ENCODE results near the gene LPCAT1. TPM values are rescaled to one million over a fixed set of nuclear protein-coding genes. Genes with fewer than 3 reads are reported as not detected.

The LPCAT1 gene
- total RNA-seq, 2 donors from 2014 or later, result 90.0 to 179 TPM

DNA sequence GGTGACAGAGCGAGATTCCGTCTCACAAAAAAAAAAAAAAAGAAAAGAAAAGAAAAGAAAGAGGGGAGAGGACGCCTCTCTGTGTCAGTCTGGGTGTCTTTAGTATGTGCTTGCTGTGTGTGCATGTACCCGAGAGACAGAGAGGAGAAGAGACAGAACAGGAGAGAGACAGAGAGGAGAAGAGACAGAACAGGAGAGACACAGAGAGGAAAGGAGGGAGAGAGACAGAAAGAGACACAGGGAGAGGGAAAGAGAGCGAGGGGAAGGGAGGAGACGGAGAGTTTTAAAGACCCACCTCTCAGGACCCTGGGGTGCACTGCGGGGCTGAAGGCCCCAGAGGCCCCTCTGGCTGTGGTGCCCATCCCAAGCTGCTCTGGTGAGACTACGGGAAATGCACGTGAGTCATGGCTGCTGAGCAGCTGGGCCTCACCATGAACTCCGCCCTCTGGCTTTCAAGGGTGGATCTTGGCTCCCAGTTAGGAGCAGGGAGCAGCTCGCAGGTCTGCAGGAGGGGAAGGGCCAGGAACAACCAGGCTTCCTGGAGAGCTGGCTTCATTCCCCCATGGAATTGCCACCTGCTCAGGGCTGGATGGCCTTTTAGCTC is 86.4 kb downstream of the LPCAT1 start:
- no peak overlapping the region for H3K4me3 Mint-ChIP-seq
- H3K36me3 Mint-ChIP-seq, result no peaks in the 10 kb centered on the region
- H3K27ac Mint-ChIP-seq, result no peak overlapping the region
- H3K9me3 Mint-ChIP-seq, result peaks cover 8% of the 10 kb centered on the region
- peaks cover 11 to 23% of the 10 kb centered on the region in 2 donors for H3K27me3 Mint-ChIP-seq
- H3K4me1 Mint-ChIP-seq (ENCODE audit: low read depth in 2 of 2), result no peaks in the 10 kb centered on the region
- no peak for ATAC-seq
- no peak for DNase-seq (ENCODE audit: low spot score)

DNA sequence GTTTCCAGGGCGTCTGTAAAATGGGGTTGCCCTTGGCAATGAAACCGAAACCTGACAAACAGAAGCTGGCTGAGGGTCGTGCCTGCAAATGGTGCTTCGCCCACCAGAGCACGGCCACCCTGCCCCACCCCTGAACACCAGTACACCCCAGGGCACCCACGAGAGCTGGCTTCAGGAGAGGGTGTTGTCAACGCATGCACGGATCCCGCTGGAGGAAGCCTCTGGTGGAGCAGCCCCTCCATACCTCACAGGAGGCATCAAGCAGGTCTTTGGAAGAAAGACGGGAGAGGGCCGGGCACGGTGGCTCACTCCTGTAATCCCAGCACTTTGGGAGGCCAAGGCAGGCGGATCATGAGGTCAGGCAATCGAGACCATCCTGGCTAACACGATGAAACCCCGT is 87.1 kb downstream of the LPCAT1 start:
- Mint-ChIP-seq H3K27ac (no peak overlapping the region), H3K4me1 (ENCODE audit: low read depth in 2 of 2) (no peaks in the 10 kb centered on the region), H3K4me3 (no peak overlapping the region), H3K27me3 (peaks cover 11 to 23% of the 10 kb centered on the region in 2 donors), H3K36me3 (no peaks in the 10 kb centered on the region), H3K9me3 (peaks cover 8% of the 10 kb centered on the region)
- ATAC-seq, result no peak
- no peak for DNase-seq (ENCODE audit: low spot score)

DNA sequence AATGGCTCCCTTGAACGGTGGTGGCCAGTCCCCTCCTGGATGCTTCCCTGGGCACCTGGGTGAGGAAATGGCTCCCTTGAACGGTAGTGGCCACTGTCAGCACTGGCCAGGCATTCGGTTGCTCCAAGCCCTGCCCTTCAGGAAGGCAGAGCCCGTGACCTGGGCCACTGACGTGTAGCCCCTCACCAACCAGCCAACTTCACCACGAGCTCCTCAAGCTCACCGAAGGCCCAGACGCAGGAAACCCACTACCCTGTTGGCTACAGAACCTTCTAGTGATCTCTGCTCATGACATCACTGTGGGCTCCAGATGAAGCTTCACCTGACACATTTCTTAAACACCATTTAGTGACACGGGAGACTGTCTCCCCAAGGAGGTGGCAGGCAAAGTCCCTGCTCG is 87.7 kb downstream of the LPCAT1 start:
- H3K4me3 Mint-ChIP-seq, result no peak overlapping the region
- H3K36me3 Mint-ChIP-seq, result no peaks in the 10 kb centered on the region
- DNase-seq (ENCODE audit: low spot score), result no peak
- H3K4me1 Mint-ChIP-seq (ENCODE audit: low read depth in 2 of 2), result no peaks in the 10 kb centered on the region
- no peak overlapping the region for H3K27ac Mint-ChIP-seq
- ATAC-seq, result no peak
- peaks cover 8% of the 10 kb centered on the region for H3K9me3 Mint-ChIP-seq
- H3K27me3 Mint-ChIP-seq, result peaks cover 11 to 22% of the 10 kb centered on the region in 2 donors

DNA sequence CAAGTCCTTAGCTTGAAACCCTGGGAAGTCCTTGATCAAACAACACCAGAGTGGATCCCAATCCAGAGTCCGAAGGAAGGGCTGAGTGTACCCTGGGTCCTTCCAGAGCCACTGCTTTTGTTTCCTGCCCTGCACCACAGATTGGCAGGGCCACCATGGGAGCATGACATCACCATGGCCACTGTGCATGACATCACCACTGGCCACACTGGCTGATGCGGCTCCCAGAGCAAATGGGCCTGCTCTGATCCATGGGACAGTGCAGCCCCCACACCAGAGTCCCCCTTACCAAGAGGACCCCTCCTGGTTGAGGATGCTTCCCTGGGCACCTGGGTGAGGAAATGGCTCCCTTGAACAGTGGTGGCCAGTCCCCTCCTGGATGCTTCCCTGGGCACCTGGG is 88.4 kb downstream of the LPCAT1 start:
- ATAC-seq (no peak), DNase-seq (ENCODE audit: low spot score) (no peak)

DNA sequence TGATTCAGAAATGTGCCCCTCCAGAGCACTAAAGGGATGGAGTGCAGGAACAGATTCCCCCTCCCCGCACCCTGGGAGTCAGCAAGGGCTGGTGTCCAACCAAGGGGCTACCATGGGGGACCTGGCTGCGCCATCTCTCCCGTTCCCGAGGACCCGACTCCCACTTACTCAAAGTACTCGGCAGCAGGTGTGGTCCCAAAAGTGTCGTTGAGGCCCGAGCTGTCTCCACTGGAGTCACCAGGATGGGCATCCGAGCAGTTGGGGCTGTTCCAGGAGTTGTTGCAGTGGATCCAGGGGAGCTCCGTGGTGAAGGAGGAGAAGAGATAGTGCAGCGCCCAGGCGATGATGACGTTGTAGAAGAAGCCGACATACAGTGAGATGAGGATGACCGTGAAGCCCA is 91.5 kb downstream of the LPCAT1 start:
- no peak overlapping the region for H3K4me3 Mint-ChIP-seq
- no peak for ATAC-seq
- no peak for DNase-seq (ENCODE audit: low spot score)
- peaks cover 15% of the 10 kb centered on the region for H3K36me3 Mint-ChIP-seq
- H3K9me3 Mint-ChIP-seq, result peaks cover 15% of the 10 kb centered on the region
- H3K4me1 Mint-ChIP-seq (ENCODE audit: low read depth in 2 of 2), result no peaks in the 10 kb centered on the region
- no peak overlapping the region for H3K27ac Mint-ChIP-seq
- H3K27me3 Mint-ChIP-seq, result peaks cover 5 to 8% of the 10 kb centered on the region in 2 donors

More for the DNA sequence above, 88.4 kb downstream of the LPCAT1 start:
- Mint-ChIP-seq H3K27ac (no peak overlapping the region), H3K36me3 (no peaks in the 10 kb centered on the region), H3K4me1 (ENCODE audit: low read depth in 2 of 2) (no peaks in the 10 kb centered on the region), H3K9me3 (peaks cover 8% of the 10 kb centered on the region), H3K4me3 (no peak overlapping the region), H3K27me3 (peaks cover 8 to 15% of the 10 kb centered on the region in 2 donors)

DNA sequence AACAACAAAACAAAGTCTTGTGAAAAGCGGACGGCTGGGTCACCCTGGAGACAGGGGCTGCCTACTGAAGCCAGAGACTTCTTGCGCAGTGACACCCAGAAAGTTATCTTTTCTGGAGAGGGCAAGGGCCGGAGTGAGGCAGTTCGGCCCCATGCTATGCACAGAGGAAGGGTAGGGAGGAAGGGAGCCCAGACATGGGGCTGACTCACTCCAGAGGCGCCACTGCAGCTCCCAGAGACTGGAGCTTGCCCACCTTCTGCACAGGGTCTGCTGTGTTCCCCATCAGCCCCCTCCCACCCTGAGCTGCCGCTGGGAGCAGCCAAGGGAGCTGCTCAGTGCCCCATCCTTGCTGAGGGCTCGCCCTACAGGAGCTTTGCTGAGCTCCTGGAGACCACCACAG is 91.9 kb downstream of the LPCAT1 start:
- H3K27ac Mint-ChIP-seq, result no peak overlapping the region
- ATAC-seq (peak in 1 of 2 donors; percentile 50), DNase-seq (ENCODE audit: low spot score) (peak; percentile 44)
- peaks cover 3 to 8% of the 10 kb centered on the region in 2 donors for H3K27me3 Mint-ChIP-seq
- peaks cover 15% of the 10 kb centered on the region for H3K9me3 Mint-ChIP-seq
- H3K4me3 Mint-ChIP-seq, result no peak overlapping the region
- no peaks in the 10 kb centered on the region for H3K4me1 Mint-ChIP-seq (ENCODE audit: low read depth in 2 of 2)
- peaks cover 19% of the 10 kb centered on the region for H3K36me3 Mint-ChIP-seq

DNA sequence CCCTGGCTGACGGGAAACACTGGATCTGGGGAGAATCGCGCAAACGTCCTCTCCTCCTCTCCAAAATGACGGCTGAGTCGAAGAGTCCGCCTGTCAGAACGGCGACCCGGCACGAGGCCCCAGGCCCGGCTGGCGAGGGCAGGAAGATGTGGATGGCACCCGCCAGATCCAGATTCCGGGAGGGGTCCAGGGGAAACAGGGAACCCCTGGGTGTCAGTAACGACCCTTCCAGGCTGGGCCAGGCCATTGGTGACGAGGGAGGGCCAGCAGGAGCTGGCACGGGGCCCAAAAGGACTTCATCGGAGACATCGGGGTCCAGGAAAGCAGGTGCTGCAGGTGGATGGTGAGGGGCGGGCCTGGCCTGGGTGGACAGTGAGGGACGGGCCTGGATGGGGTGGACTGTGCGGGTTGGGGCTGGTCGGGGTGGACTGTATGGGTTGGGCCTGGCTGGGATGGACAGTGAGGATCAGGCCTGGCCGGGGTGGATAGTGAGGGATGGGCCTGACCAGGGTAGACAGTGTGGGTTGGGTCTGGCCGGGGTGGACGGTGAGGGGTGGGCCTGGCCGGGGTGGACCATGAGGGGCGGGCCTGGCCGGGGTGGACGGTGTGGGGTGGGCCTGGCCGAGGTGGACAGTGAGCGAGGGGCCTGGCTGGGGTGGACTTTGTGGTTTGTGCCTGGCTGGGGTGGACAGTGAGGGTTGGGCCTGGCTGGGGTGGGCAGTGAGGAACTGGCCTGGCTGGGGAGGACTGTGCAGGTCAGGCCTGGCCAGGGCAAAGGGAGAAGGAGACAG is 92.5 kb downstream of the LPCAT1 start:
- H3K27me3 Mint-ChIP-seq, result peaks cover 3 to 8% of the 10 kb centered on the region in 2 donors

DNA sequence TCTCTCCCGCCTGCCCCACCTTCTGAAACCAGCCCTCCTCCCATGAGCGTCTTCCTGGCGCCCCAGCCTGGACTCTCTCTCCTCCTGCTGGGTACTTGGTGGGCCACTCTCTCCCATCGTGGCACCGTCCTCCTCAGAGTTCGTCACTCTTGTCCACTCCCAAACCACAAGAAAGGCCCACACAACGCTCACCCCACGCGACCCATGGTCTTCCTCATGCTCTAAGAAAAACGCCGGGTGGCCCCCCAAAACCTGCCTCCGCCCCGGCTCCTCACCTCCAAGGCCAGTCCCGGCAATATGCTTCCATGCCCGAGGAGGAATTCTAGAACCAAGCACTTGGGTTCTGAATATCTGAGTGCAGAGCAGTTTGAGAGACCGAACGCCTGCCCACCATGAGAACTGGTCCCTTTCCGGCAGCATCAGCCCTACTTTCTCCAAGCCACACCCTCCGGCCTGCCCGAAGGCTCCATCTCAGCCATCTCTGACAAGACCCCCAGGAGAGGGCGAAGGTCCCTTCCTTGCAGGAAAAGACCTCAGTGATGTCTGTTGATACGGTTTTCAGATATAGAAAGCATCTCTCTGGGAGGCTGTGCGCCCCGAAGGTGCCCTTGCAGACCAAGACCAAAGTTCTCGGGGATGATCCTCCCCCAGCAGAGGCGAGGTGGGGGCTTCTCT is 93.5 kb downstream of the LPCAT1 start:
- no peak overlapping the region for H3K4me3 Mint-ChIP-seq
- no peaks in the 10 kb centered on the region for H3K4me1 Mint-ChIP-seq (ENCODE audit: low read depth in 2 of 2)
- peaks cover 15% of the 10 kb centered on the region for H3K9me3 Mint-ChIP-seq
- DNase-seq (ENCODE audit: low spot score) (peak; percentile 59), ATAC-seq (no peak)
- H3K27ac Mint-ChIP-seq, result no peak overlapping the region
- H3K36me3 Mint-ChIP-seq, result peaks cover 31% of the 10 kb centered on the region
- peaks cover 3 to 8% of the 10 kb centered on the region in 2 donors for H3K27me3 Mint-ChIP-seq

More for the DNA sequence above, 92.5 kb downstream of the LPCAT1 start:
- peaks cover 15% of the 10 kb centered on the region for H3K9me3 Mint-ChIP-seq
- DNase-seq (ENCODE audit: low spot score), result peak; percentile 55
- peak; percentile 37 to 45 for ATAC-seq
- H3K4me1 Mint-ChIP-seq (ENCODE audit: low read depth in 2 of 2), result no peaks in the 10 kb centered on the region
- no peak overlapping the region for H3K27ac Mint-ChIP-seq
- no peak overlapping the region for H3K4me3 Mint-ChIP-seq
- H3K36me3 Mint-ChIP-seq, result peaks cover 23% of the 10 kb centered on the region

DNA sequence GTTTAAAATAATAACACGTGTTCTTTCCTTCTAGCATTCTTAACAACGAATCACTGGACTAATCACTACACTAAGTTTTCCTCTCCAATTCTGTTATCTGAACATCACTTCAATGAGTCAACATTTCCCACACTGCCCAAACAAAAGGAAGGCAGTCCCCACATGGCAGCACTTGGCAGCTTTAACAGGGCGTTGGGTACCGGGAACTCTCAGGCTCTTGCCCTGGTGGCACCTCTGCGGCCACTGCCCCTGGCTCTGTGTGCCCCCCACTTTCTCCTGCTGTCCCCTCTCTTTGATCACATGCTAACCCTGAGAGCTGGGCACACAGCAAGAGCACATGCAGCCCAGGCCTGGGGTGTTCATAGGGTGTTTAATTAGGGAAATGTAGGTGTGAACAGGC is 94.3 kb downstream of the LPCAT1 start:
- peaks cover 5 to 8% of the 10 kb centered on the region in 2 donors for H3K27me3 Mint-ChIP-seq
- peaks cover 15% of the 10 kb centered on the region for H3K9me3 Mint-ChIP-seq
- no peak overlapping the region for H3K27ac Mint-ChIP-seq
- peak; percentile 28 for DNase-seq (ENCODE audit: low spot score)
- no peaks in the 10 kb centered on the region for H3K4me1 Mint-ChIP-seq (ENCODE audit: low read depth in 2 of 2)
- H3K4me3 Mint-ChIP-seq, result no peak overlapping the region
- no peak for ATAC-seq
- H3K36me3 Mint-ChIP-seq, result peaks cover 31% of the 10 kb centered on the region

DNA sequence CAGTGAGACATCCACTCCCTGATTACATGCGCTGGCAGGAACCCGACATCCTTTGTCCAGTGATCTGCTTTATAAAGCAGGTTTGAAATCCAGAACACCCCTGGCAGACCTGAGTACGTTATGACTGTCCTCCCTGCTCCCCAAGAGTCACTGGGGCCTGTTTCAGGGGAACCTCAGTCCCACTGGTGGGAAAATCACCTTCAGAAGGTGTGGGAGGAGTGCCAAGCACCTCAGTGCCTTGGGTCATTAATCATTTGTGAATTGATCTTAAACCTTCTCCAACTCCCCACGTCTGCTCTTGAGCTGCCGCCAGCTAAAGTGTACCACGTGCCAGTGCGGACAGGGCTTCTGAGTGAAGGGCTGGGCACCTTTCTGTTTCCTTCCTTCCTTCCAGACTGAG is 94.7 kb downstream of the LPCAT1 start:
- Mint-ChIP-seq H3K4me1 (ENCODE audit: low read depth in 2 of 2) (no peaks in the 10 kb centered on the region), H3K36me3 (peaks cover 31% of the 10 kb centered on the region), H3K27me3 (peaks cover 8 to 9% of the 10 kb centered on the region in 2 donors), H3K4me3 (no peak overlapping the region), H3K9me3 (peaks cover 15% of the 10 kb centered on the region), H3K27ac (no peak overlapping the region)
- no peak for ATAC-seq
- DNase-seq (ENCODE audit: low spot score), result peak; percentile 12

DNA sequence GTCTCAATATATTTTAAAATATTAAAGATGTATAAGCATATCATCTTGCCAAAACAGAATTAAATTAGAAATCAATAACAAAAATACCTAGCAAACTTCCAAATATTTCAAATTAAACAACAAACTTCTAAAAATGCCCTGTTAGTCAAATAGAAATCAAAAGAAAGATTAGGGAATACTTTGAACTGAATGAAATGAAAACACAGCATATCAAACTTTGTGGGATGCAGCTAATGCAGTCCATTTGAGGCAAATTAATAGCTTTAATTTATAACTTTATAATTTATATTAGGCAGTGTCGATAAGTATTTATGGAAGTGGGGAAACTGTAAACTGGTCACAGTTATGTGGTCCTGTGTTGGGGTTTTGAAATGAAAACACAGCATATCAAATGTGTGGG is 95.7 kb downstream of the LPCAT1 start:
- ATAC-seq, result no peak
- Mint-ChIP-seq H3K27me3 (peaks cover 0 to 9% of the 10 kb centered on the region in 2 donors), H3K9me3 (peaks cover 10% of the 10 kb centered on the region), H3K4me1 (ENCODE audit: low read depth in 2 of 2) (no peaks in the 10 kb centered on the region), H3K27ac (no peak overlapping the region), H3K36me3 (peaks cover 31% of the 10 kb centered on the region), H3K4me3 (no peak overlapping the region)
- no peak for DNase-seq (ENCODE audit: low spot score)

DNA sequence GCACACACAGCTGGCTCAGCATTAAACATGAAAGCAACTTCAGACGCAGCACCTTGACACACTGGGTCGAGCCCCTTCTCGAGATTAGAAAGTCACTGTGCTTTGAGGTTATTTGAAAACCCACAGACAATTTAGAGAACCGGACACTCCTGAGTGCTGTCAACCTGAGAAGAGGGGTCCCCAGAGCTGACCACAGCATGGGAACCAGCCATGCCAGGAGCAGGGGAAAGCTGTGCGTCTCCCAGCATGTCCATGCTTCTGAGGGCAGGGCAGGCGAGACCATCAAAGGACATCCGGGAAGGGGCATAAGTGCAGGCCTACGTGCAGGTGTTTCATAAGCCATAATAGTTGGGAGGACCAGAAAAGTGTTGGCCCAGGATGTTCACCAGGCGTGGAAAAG is 99.0 kb downstream of the LPCAT1 start:
- DNase-seq (ENCODE audit: low spot score), result no peak
- Mint-ChIP-seq H3K27ac (no peak overlapping the region), H3K27me3 (peaks cover 0 to 6% of the 10 kb centered on the region in 2 donors), H3K4me3 (no peak overlapping the region), H3K36me3 (peaks cover 31% of the 10 kb centered on the region), H3K9me3 (peaks cover 8% of the 10 kb centered on the region), H3K4me1 (ENCODE audit: low read depth in 2 of 2) (no peaks in the 10 kb centered on the region)
- ATAC-seq, result no peak

DNA sequence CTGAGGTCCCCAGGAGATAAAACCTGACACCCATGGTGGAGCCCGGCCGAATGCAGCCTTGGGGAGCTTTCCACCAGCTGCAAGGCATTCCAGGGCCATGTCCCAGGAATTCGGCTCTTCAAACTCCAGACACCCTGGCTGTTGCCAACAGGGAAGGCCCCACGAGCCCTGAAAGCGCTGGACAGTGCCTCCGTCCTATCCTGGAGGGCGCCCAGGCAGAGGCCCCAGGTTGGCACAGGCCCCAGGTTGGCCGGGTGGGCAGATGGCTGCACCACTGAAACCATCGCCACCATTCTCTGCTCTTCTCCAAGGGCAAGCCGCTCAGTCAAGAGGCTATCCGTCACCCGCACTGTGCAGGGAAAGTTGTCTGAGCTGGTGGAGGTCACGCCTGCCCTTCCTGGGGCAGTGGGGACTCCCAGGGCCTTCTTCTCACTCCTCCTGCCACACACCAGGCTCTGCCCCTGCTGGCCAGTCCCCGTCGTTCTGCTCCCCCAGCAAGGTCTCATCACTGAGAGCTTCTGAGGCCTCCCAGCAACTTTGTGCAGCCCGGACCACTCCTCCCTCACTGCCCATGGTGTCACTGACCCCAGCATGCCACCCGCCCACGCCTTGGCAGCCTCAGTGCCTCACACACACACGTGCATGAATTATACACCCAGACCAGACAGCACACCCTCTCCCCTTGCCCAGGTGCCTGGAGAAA is 99.7 kb downstream of the LPCAT1 start:
- no peak overlapping the region for H3K27ac Mint-ChIP-seq
- no peak for DNase-seq (ENCODE audit: low spot score)
- peaks cover 3% of the 10 kb centered on the region for H3K9me3 Mint-ChIP-seq
- H3K36me3 Mint-ChIP-seq, result peaks cover 25% of the 10 kb centered on the region
- H3K4me1 Mint-ChIP-seq (ENCODE audit: low read depth in 2 of 2), result no peaks in the 10 kb centered on the region
- no peak overlapping the region for H3K4me3 Mint-ChIP-seq
- ATAC-seq, result peak in 1 of 2 donors; percentile 20
- peaks cover 4 to 6% of the 10 kb centered on the region in 2 donors for H3K27me3 Mint-ChIP-seq
